H1 (cell line): ENCODE data around the gene DSCAM. TPM values are rescaled to one million over a fixed set of nuclear protein-coding genes. Genes with fewer than 3 reads are reported as not detected.
A peak's percentile ranks its signal among the peaks of the same experiment; 100 is the strongest.

Source experiments
- CTCF ChIA-PET: fragments of 300-600 bp; sonication (Branson Sonifier 250); formaldehyde crosslinking; loops from one replicate; lab custom pipeline; 2021; ENCODE audit not compliant: partially characterized antibody; lab: Charles Lee
- POLR2A ChIA-PET: fragments of 300-600 bp; sonication (Branson Sonifier 250); formaldehyde crosslinking; loops from one replicate; lab custom pipeline; 2021; ENCODE audit warnings: inconsistent platforms; ENCODE audit not compliant: partially characterized antibody; lab: Charles Lee
- DNase-seq, 2 experiments: peaks; one replicate each; pipeline versions ENCODE4 v3.0.0 to v3.0.0-alpha.2; 2010 to 2022; ENCODE audit warnings: low spot score in 2 of 2, low read depth in 1 of 2, mixed read lengths in 1 of 2
- FAIRE-seq: peaks from 2 replicates; lab custom pipeline; 2011; peaks lifted over from hg19 to GRCh38; lab: Jason Lieb, UNC
- H2AFZ ChIP-seq: 2 replicates; pipeline ENCODE4 v1.8.1; 2012; ENCODE audit warnings: low read length, inconsistent platforms
- H2AK5ac ChIP-seq: 2 replicates; pipeline ENCODE4 v1.6.1; 2013; ENCODE audit warnings: low read depth, low read length
- H2BK120ac ChIP-seq: replicated peaks from 2 replicates; pipeline ENCODE3; 2013; ENCODE audit warnings: low read depth, low read length, inconsistent platforms
- H2BK12ac ChIP-seq: 2 replicates; pipeline ENCODE4 v1.6.1; 2013; ENCODE audit warnings: low read depth, low read length
- H2BK15ac ChIP-seq: 2 replicates; pipeline ENCODE4 v1.6.1; 2013; ENCODE audit warnings: low read length
- H2BK20ac ChIP-seq: 2 replicates; pipeline ENCODE4 v1.6.1; 2013; ENCODE audit warnings: low read length
- H2BK5ac ChIP-seq: 2 replicates; pipeline ENCODE4 v1.6.1; 2013; ENCODE audit warnings: low read depth, low read length
- H3K14ac ChIP-seq: 2 replicates; pipeline ENCODE4 v1.6.1; 2013; ENCODE audit warnings: inconsistent platforms; ENCODE audit not compliant: insufficient read length
- H3K18ac ChIP-seq: 2 replicates; pipeline ENCODE4 v1.6.1; 2013; ENCODE audit warnings: low read length; ENCODE audit errors: extremely low read depth
- H3K23ac ChIP-seq: 2 replicates; pipeline ENCODE4 v1.6.1; 2013; ENCODE audit warnings: inconsistent platforms; ENCODE audit not compliant: insufficient read length
- H3K23me2 ChIP-seq: 2 replicates; pipeline ENCODE4 v1.6.1; 2013; ENCODE audit warnings: low read depth, low read length
- H3K27ac ChIP-seq: 2 replicates; pipeline ENCODE4 v1.6.1; 2011; ENCODE audit warnings: low read depth, low read length, inconsistent platforms
- H3K27me3 ChIP-seq, 4 experiments: replicated peaks in 1 of 4; 1 replicate in 1 of 4; 2 replicates in 3 of 4; pipeline versions ENCODE4 v1.6.1 to v1.8.1; 2011 to 2013; ENCODE audit warnings: low read length in 3 of 4, mild to moderate bottlenecking in 3 of 4, inconsistent platforms in 2 of 4, mixed read lengths in 2 of 4, moderate library complexity in 1 of 4; ENCODE audit not compliant: control insufficient read depth in 3 of 4, insufficient read depth in 3 of 4; ENCODE audit errors: extremely low read depth in 1 of 4
- H3K36me3 ChIP-seq, 4 experiments: 2 replicates each; pipeline versions ENCODE4 v1.6.1 to v1.8.1; 2011 to 2013; ENCODE audit warnings: mild to moderate bottlenecking in 4 of 4, low read length in 3 of 4, moderate library complexity in 2 of 4, control low read depth in 1 of 4, inconsistent platforms in 1 of 4; ENCODE audit not compliant: insufficient read depth in 4 of 4, control insufficient read depth in 2 of 4
- H3K4ac ChIP-seq: replicated peaks from 2 replicates; pipeline ENCODE3; 2013; ENCODE audit warnings: low read length, low read depth, mixed read lengths, inconsistent platforms; ENCODE audit not compliant: insufficient read length
- H3K4me1 ChIP-seq, 4 experiments: replicated peaks in 1 of 4; 1 replicate in 1 of 4; 2 replicates in 3 of 4; pipeline versions ENCODE4 v1.6.1 to v1.8.1; 2011 to 2013; ENCODE audit warnings: low read length in 3 of 4, inconsistent platforms in 2 of 4, mixed read lengths in 1 of 4; ENCODE audit not compliant: insufficient read depth in 4 of 4, control insufficient read depth in 3 of 4
- H3K4me2 ChIP-seq, 2 experiments: 2 replicates each; pipeline versions ENCODE4 v1.6.1 to v1.8.1; 2011 to 2013; ENCODE audit warnings: low read depth in 2 of 2, low read length in 2 of 2, control low read depth in 1 of 2, inconsistent platforms in 1 of 2, mild to moderate bottlenecking in 1 of 2; ENCODE audit not compliant: insufficient read depth in 1 of 2
- H3K4me3 ChIP-seq, 4 experiments: fragments of 200-600, 300-600 bp in 1 of 4; sonication (generic), shearing (Covaris generic), sonication (Bioruptor Twin) in 1 of 4; 2 replicates each; pipeline versions ENCODE4 v1.5.1 to v1.8.1; 2011 to 2016; ENCODE audit warnings: low read length in 4 of 4, low read depth in 3 of 4, control low read depth in 2 of 4, inconsistent platforms in 2 of 4, mild to moderate bottlenecking in 2 of 4, mixed read lengths in 1 of 4, moderate library complexity in 1 of 4; ENCODE audit not compliant: insufficient read depth in 2 of 4; ENCODE audit errors: extremely low read depth in 1 of 4
- H3K56ac ChIP-seq: replicated peaks from 2 replicates; pipeline ENCODE3; 2013; ENCODE audit warnings: low read depth, mild to moderate bottlenecking, mixed read lengths, low read length, inconsistent platforms; ENCODE audit not compliant: insufficient read length
- H3K79me1 ChIP-seq: 2 replicates; pipeline ENCODE4 v1.6.1; 2013; ENCODE audit warnings: low read depth, low read length, control low read depth
- H3K79me2 ChIP-seq, 2 experiments: 2 replicates each; pipeline versions ENCODE4 v1.6.1 to v1.8.1; 2012 to 2013; ENCODE audit warnings: low read length in 2 of 2, mild to moderate bottlenecking in 2 of 2, inconsistent platforms in 1 of 2; ENCODE audit not compliant: insufficient read depth in 2 of 2, control insufficient read depth in 1 of 2
- H3K9ac ChIP-seq, 4 experiments: replicated peaks in 1 of 4; 1 replicate in 1 of 4; 2 replicates in 3 of 4; pipeline versions ENCODE4 v1.6.1 to v1.8.1; 2011 to 2013; ENCODE audit warnings: low read depth in 3 of 4, low read length in 3 of 4, control low read depth in 2 of 4, mild to moderate bottlenecking in 2 of 4, moderate library complexity in 2 of 4, inconsistent platforms in 1 of 4; ENCODE audit errors: extremely low read depth in 1 of 4
- H3K9me3 ChIP-seq, 2 experiments: 2 replicates each; pipeline versions ENCODE4 v1.6.1 to v1.8.1; 2012 to 2013; ENCODE audit warnings: mild to moderate bottlenecking in 2 of 2, moderate library complexity in 2 of 2, control low read depth in 1 of 2, inconsistent platforms in 1 of 2, low read depth in 1 of 2, low read length in 1 of 2, mixed read lengths in 1 of 2; ENCODE audit not compliant: insufficient read depth in 2 of 2
- H4K20me1 ChIP-seq, 2 experiments: replicated peaks in 1 of 2; 2 replicates each; pipeline versions ENCODE3 to v1.8.1; 2011 to 2013; ENCODE audit warnings: inconsistent platforms in 2 of 2, low read length in 2 of 2, mild to moderate bottlenecking in 1 of 2; ENCODE audit not compliant: insufficient read depth in 2 of 2, control insufficient read depth in 1 of 2
- H4K5ac ChIP-seq: 2 replicates; pipeline ENCODE4 v1.6.1; 2013; ENCODE audit warnings: low read length, low read depth, mixed read lengths, inconsistent platforms; ENCODE audit not compliant: insufficient read length
- H4K8ac ChIP-seq: 2 replicates; pipeline ENCODE4 v1.8.0; 2013; ENCODE audit warnings: mild to moderate bottlenecking, moderate library complexity, low read length, inconsistent platforms; ENCODE audit not compliant: insufficient read depth; ENCODE audit errors: extremely low read depth
- H4K91ac ChIP-seq: replicated peaks from 2 replicates; pipeline ENCODE3; 2013; ENCODE audit warnings: low read length, mixed read lengths, inconsistent platforms; ENCODE audit not compliant: insufficient read length
- ASH2L ChIP-seq: fragments of 200-600, 300-600 bp; sonication (generic); IDR thresholded peaks from one replicate; pipeline ENCODE4 v1.7.1; 2017; ENCODE audit warnings: low read length
- EGR1 ChIP-seq: IDR thresholded peaks from 2 replicates; pipeline ENCODE4 v1.6.1; 2011; ENCODE audit warnings: low read depth, low read length, borderline replicate concordance
- GTF2F1 ChIP-seq: IDR thresholded peaks from 2 replicates; pipeline ENCODE4 v1.6.1; 2012; ENCODE audit warnings: low read depth, low read length, improper control_type of control experiment, borderline replicate concordance
- POLR2A ChIP-seq, 2 experiments: IDR thresholded peaks; 1 replicate in 1 of 2; 2 replicates in 1 of 2; pipeline ENCODE4 v1.6.1; 2011; ENCODE audit warnings: low read depth in 2 of 2, low read length in 2 of 2, mild to moderate bottlenecking in 2 of 2; ENCODE audit errors: control extremely low read depth in 1 of 2
- SUZ12 ChIP-seq: fragments of 200-600 bp; sonication (generic); IDR thresholded peaks from 2 replicates; pipeline ENCODE4 v1.6.1; 2012; ENCODE audit warnings: mild to moderate bottlenecking, inconsistent platforms, low read length, moderate library complexity, mixed read lengths
- WGBS, 2 experiments: shearing (Covaris generic) in 1 of 2; methylation state at CpG; one replicate each; pipeline versions ENCODE4 v1.1.6 to v1.1.7; 2013 to 2015; ENCODE audit warnings: low lambda C conversion rate in 2 of 2, mixed read lengths in 2 of 2, inconsistent platforms in 1 of 2, low coverage in 1 of 2, missing lambda C conversion rate in 1 of 2; ENCODE audit not compliant: insufficient replicate concordance in 2 of 2, insufficient coverage in 1 of 2, insufficient read length in 1 of 2; ENCODE audit errors: extremely low coverage in 1 of 2, missing lambda C conversion rate in 1 of 2; 5-methylcytosine and 5-hydroxymethylcytosine counted together
- polyA plus RNA-seq, 7 experiments: library from polyadenylated mRNA; depleted of rRNA in 3 of 7; stranded (reverse) in 5 of 7; unstranded in 2 of 7; fragments of >200 nt in 5 of 7; fragments of 200-250 nt in 2 of 7; gene quantifications; 1 replicate in 5 of 7; 2 replicates in 1 of 7; 4 replicates in 1 of 7; pipeline versions ENCODE4 v1.2.1 to v1.2.3, GENCODE V29; 2011 to 2013; ENCODE audit warnings: missing spikeins in 2 of 7, mixed read lengths in 2 of 7
- total RNA-seq: library from RNA; stranded (reverse); fragmentation: NEBNext Ultra II Directional; extraction: Animal tissue kit (Norgen Biotek cat#: 25700); gene quantifications from 2 replicates; pipeline ENCODE4 v1.2.1, GENCODE V29; 2021
- TF ChIP-seq, protein P1 (sequence below): IDR thresholded peaks from 2 replicates; pipeline ENCODE4 v1.6.1; 2012; ENCODE audit warnings: inconsistent platforms

DSCAM gene
- total and polyA plus RNA-seq, 2 of the 8 experiments (the other 6 are each of a cell fraction or from before 2014, with no cell fraction given): 0.02 to 0.15 TPM

DNA sequence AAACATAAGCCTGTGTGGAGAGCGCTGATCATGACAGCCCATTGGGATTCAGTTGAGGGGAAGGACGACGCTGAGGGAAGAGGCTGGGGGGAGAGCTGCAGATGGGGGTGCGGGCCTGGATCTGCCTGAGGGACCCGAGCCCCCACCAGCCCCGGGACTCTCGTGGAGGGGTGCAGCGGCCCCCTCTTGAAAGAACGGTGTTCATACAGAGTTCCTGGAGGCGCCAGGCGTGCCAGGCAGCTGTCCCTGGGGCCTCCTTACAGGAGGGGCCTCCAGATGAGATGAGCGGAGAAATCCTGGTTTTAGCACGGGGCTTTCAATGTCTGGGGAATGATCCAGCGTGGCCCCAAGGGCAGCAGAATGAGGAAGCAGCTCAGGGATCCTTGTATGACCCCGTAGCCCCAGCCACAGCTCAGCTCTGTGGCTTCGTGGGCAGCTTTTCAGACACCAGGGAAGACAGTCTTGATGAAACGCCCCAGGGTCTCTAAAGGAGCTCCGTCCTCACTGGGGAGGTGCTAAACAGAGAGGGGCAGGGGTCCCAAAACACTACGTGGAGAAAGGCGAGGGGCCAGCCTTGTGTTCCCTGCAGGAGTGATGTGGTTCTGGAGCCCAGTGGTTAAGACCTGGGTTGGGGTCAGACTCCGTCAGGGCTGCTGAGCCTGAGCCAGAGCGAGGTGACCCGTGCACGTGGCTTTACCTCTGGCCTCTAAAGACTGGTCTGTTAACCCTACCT is 7.2 kb upstream of the DSCAM start:
- Histone ChIP-seq H3K23ac (no peak overlapping the region), H4K5ac (peak overlapping the region; percentile 30), H3K9ac (no peak overlapping the region), H3K36me3 (no peaks in the 10 kb centered on the region), H3K4me2 (no peak overlapping the region), H3K79me2 (no peaks in the 10 kb centered on the region), H2BK12ac (no peak overlapping the region), H2BK120ac (no peak overlapping the region), H3K4me3 (no peak overlapping the region), H4K91ac (no peak overlapping the region), H3K56ac (no peak overlapping the region), H2AFZ (no peak overlapping the region), H3K79me1 (no peaks in the 10 kb centered on the region), H3K18ac (no peak overlapping the region), H3K23me2 (no peaks in the 10 kb centered on the region; the same call in 1 of the 2 replicates), H3K9me3 (no peaks in the 10 kb centered on the region), H2BK5ac (no peak overlapping the region), H3K4ac (no peak overlapping the region), H4K20me1 (no peaks in the 10 kb centered on the region), H3K27ac (no peak overlapping the region), H2BK15ac (no peak overlapping the region), H3K4me1 (no peaks in the 10 kb centered on the region), H4K8ac (no peak overlapping the region), H2BK20ac (no peak overlapping the region), H3K14ac (no peak overlapping the region)
- FAIRE-seq: no peak
- WGBS, 2 experiments: 90% methylated on average over 19 of the region's 24 CpGs; no CpG with 5 or more reads in 1 of the 2 experiments
- CTCF ChIA-PET: interaction anchor here (0.6 to 1.2 kb wide), 5 partner anchors 33 to 425 kb away, joined by 3 to 4 read pairs (median 3); no protein-coding TSS in a partner anchor
- TF ChIP-seq SUZ12: no peak
- no peak for TF ChIP-seq GTF2F1
- no peak for TF ChIP-seq EGR1
- no peak for TF ChIP-seq ASH2L
- TF ChIP-seq, protein P1, sequence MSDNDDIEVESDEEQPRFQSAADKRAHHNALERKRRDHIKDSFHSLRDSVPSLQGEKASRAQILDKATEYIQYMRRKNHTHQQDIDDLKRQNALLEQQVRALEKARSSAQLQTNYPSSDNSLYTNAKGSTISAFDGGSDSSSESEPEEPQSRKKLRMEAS: 0 out of 2 replicates have a peak, but pooled peaks have one; percentile 39
- no peak for TF ChIP-seq POLR2A (IDR thresholded peaks at IDR 0.05; ENCODE audit: control extremely low read depth in 1 of 2, low read depth in 2 of 2, low read length in 2 of 2)
- TF ChIP-seq, all 59 proteins: peak for 1
- DNase-seq: no peak
- POLR2A ChIA-PET: no interaction called here
- Histone ChIP-seq H2AK5ac (no peak overlapping the region), H3K27me3 (no peaks in the 10 kb centered on the region)
